K562 (cell line): ENCODE data around the gene PTPRC. TPM values are rescaled to one million over a fixed set of nuclear protein-coding genes. Genes with fewer than 3 reads are reported as not detected.

Source experiments
- ATF3 ChIP-seq, 2 experiments: fragments of 450-650 bp in 1 of 2; sonication (generic) in 1 of 2; formaldehyde crosslinking in 1 of 2; IDR thresholded peaks in 1 of 2; conservative IDR thresholded peaks in 1 of 2; 2 replicates each; pipeline versions ENCODE4 v1.6.1 to v1.8.1; 2016 to 2023; ENCODE audit warnings: mild to moderate bottlenecking in 2 of 2, moderate library complexity in 2 of 2, inconsistent platforms in 1 of 2, missing genetic modification reagents in 1 of 2
- ATF7 ChIP-seq: fragments of 450-650 bp; IDR thresholded peaks from 2 replicates; pipeline ENCODE4 v1.7.1; 2014; ENCODE audit warnings: mild to moderate bottlenecking, moderate library complexity
- ELK1 ChIP-seq: sonication (generic); formaldehyde crosslinking; IDR thresholded peaks from 2 replicates; pipeline ENCODE4 v1.8.1; 2022; ENCODE audit warnings: missing genetic modification reagents
- FIP1L1 ChIP-seq: fragments of 200-400 bp; formaldehyde crosslinking; IDR thresholded peaks from 2 replicates; pipeline ENCODE4 v1.6.1; 2018; ENCODE audit warnings: mild to moderate bottlenecking, low read depth, low read length; ENCODE audit not compliant: poor library complexity, severe bottlenecking
- FOXK1 ChIP-seq: sonication (generic); formaldehyde crosslinking; IDR thresholded peaks from 2 replicates; pipeline ENCODE4 v1.8.0; 2022; ENCODE audit warnings: missing genetic modification reagents, mild to moderate bottlenecking, borderline replicate concordance
- GATA2 ChIP-seq: sonication (generic); formaldehyde crosslinking; IDR thresholded peaks from 2 replicates; pipeline ENCODE4 v1.4.0; 2020; ENCODE audit warnings: mild to moderate bottlenecking, missing genetic modification reagents
- GTF2E2 ChIP-seq: fragments of 200-800 bp; sonication (Bioruptor generic); IDR thresholded peaks from 2 replicates; pipeline ENCODE4 v1.6.1; 2016; ENCODE audit warnings: missing genetic modification characterization, missing compliant biosample characterization
- HDAC8 ChIP-seq: fragments of 450-650 bp; IDR thresholded peaks from 2 replicates; pipeline ENCODE4 v1.6.1; 2016; ENCODE audit warnings: mild to moderate bottlenecking, missing genetic modification characterization, moderate library complexity, missing compliant biosample characterization
- HOXB6 ChIP-seq: fragments of 250-450 bp; sonication (Bioruptor Pico); IDR thresholded peaks from 2 replicates; pipeline ENCODE4 v1.5.1; 2022; ENCODE audit warnings: mild to moderate bottlenecking, borderline replicate concordance
- KDM4B ChIP-seq, 2 experiments: fragments of 450-650 bp in 1 of 2; sonication (generic) in 1 of 2; IDR thresholded peaks; 2 replicates each; pipeline ENCODE4 v1.6.1; 2016 to 2017; ENCODE audit warnings: borderline replicate concordance in 2 of 2, antibody characterized with exemption in 1 of 2, low read depth in 1 of 2, mild to moderate bottlenecking in 1 of 2
- KLF1 ChIP-seq: fragments of 450-650 bp; IDR thresholded peaks from 2 replicates; pipeline ENCODE4 v1.6.1; 2016; ENCODE audit warnings: missing genetic modification characterization, missing compliant biosample characterization
- MCM5 ChIP-seq: fragments of 450-650 bp; IDR thresholded peaks from 2 replicates; pipeline ENCODE4 v1.6.1; 2016; ENCODE audit warnings: low read depth
- MEF2A ChIP-seq: IDR thresholded peaks from 2 replicates; pipeline ENCODE4 v1.6.1; 2011; ENCODE audit warnings: low read depth, mild to moderate bottlenecking, low read length, moderate library complexity; ENCODE audit not compliant: control insufficient read depth
- MITF ChIP-seq: IDR thresholded peaks from 2 replicates; pipeline ENCODE4 v1.6.1; 2014; ENCODE audit warnings: antibody characterized with exemption
- MLLT1 ChIP-seq, 2 experiments: fragments of 450-650 bp; IDR thresholded peaks; 2 replicates each; pipeline ENCODE4 v1.6.1; 2016
- NELFE ChIP-seq: IDR thresholded peaks from 2 replicates; pipeline ENCODE4 v1.6.1; 2011; ENCODE audit warnings: mild to moderate bottlenecking; ENCODE audit not compliant: insufficient read depth, insufficient read length
- NFE2L1 ChIP-seq: fragments of 450-650 bp; IDR thresholded peaks from 2 replicates; pipeline ENCODE4 v1.6.1; 2016; ENCODE audit warnings: missing genetic modification characterization, low read depth, mild to moderate bottlenecking, missing compliant biosample characterization, moderate library complexity, borderline replicate concordance
- NFXL1 ChIP-seq: fragments of 450-650 bp; formaldehyde crosslinking; IDR thresholded peaks from 2 replicates; pipeline ENCODE4 v1.4.0; 2021; ENCODE audit warnings: mild to moderate bottlenecking
- SOX6 ChIP-seq: fragments of 450-650 bp; IDR thresholded peaks from 2 replicates; pipeline ENCODE4 v1.6.1; 2014; ENCODE audit warnings: mild to moderate bottlenecking
- SREBF1 ChIP-seq: fragments of 150-350 bp; IDR thresholded peaks from 2 replicates; pipeline ENCODE4 v1.6.1; 2014; ENCODE audit warnings: antibody characterized with exemption, low read depth, low read length, borderline replicate concordance
- ZBTB8A ChIP-seq: fragments of 450-650 bp; IDR thresholded peaks from 2 replicates; pipeline ENCODE4 v1.6.1; 2018; ENCODE audit warnings: mild to moderate bottlenecking, moderate library complexity; ENCODE audit not compliant: partially characterized antibody
- ZNF124 ChIP-seq: sonication (generic); formaldehyde crosslinking; IDR thresholded peaks from 2 replicates; pipeline ENCODE4 v1.8.1; 2022; ENCODE audit warnings: missing genetic modification reagents
- ZNF143 ChIP-seq: sonication (generic); formaldehyde crosslinking; IDR thresholded peaks from 2 replicates; pipeline ENCODE4 v1.9.0; 2022; ENCODE audit warnings: mild to moderate bottlenecking, missing genetic modification reagents
- ZSCAN32 ChIP-seq: fragments of 450-650 bp; formaldehyde crosslinking; IDR thresholded peaks from 2 replicates; pipeline ENCODE4 v1.4.0; 2020; ENCODE audit warnings: mild to moderate bottlenecking, moderate library complexity
- polyA plus RNA-seq, 8 experiments: library from polyadenylated mRNA; depleted of rRNA in 4 of 8; stranded (reverse) in 5 of 8; unstranded in 3 of 8; fragments of >200 nt; fragmentation: Nextera tagmentation in 2 of 8; fragmentation: Illumina TruSeq in 1 of 8; extraction: Ambion mirVana in 2 of 8; extraction: Trizol in 1 of 8; gene quantifications; 2 replicates each; pipeline versions ENCODE4 v1.2.1 to v1.2.3, GENCODE V29; 2011 to 2014; ENCODE audit warnings: inconsistent platforms in 1 of 8, missing spikeins in 1 of 8
- total RNA-seq, 7 experiments: library from RNA; depleted of rRNA in 6 of 7; stranded (reverse); fragments of >200 nt in 6 of 7; fragmentation: Illumina TruSeq in 2 of 7; extraction: Trizol in 2 of 7; gene quantifications; 2 replicates each; pipeline versions ENCODE4 v1.2.1 to v1.2.3, GENCODE V29; 2011 to 2021; ENCODE audit warnings: low replicate concordance in 1 of 7

The PTPRC gene
- total and polyA plus RNA-seq, 9 of the 15 experiments (the other 6 are each of a cell fraction or from before 2014, with no cell fraction given) = 7.1 to 107 (median 62.9) TPM

- TF ChIP-seq ATF3 (IDR thresholded peaks at IDR 0.05) = no peak
- TF ChIP-seq ATF3 (CRISPR knock-in tag; conservative IDR thresholded peaks at IDR 0.05) = no peak
- TF ChIP-seq HOXB6 (CRISPR knock-in tag) = no peak
- no peak for TF ChIP-seq MLLT1 (IDR thresholded peaks at IDR 0.05)
- TF ChIP-seq KDM4B (IDR thresholded peaks at IDR 0.05; ENCODE audit: borderline replicate concordance in 2 of 2, low read depth in 1 of 2) = no peak
- no peak for TF ChIP-seq MCM5
- TF ChIP-seq ATF7 = no peak
- TF ChIP-seq MEF2A = no peak
- TF ChIP-seq KLF1 (tag) = no peak
- TF ChIP-seq SREBF1 = no peak
- no peak for TF ChIP-seq ZBTB8A
- TF ChIP-seq ELK1 = no peak
- TF ChIP-seq SOX6 = peak; percentile 76; the same call in 1 of the 2 replicates
- TF ChIP-seq ZSCAN32 (CRISPR knock-in tag) = no peak
- no peak for TF ChIP-seq MITF
- no peak for TF ChIP-seq ZNF143 (CRISPR knock-in tag)
- no peak for TF ChIP-seq GATA2 (CRISPR knock-in tag)
- TF ChIP-seq HDAC8 (tag) = no peak
- TF ChIP-seq GTF2E2 (tag) = no peak
- no peak for TF ChIP-seq FOXK1
- no peak for TF ChIP-seq NFE2L1 (tag)
- no peak for TF ChIP-seq NFXL1 (CRISPR knock-in tag)
- no peak for TF ChIP-seq ZNF124 (CRISPR knock-in tag)
- no peak for TF ChIP-seq FIP1L1
- no peak for TF ChIP-seq NELFE
These were observed 6.8 kb upstream of the PTPRC start (continued) for GRCh38 chr1:198632007-198632406.
